GM20000 (cell line): Measurements from ENCODE around the gene ANKRD11.
"Not testable (repeated sequence)": the region's sequence is repeated elsewhere in the genome, so short reads cannot be mapped to it uniquely, and the experiment has no call there.

Experiments
- DNase-seq: peaks from one replicate; pipeline ENCODE4 v3.0.0; 2012; ENCODE audit warnings: low spot score
- CTCF ChIP-seq: IDR thresholded peaks from 2 replicates; pipeline ENCODE4 v1.5.1; 2012; ENCODE audit warnings: mild to moderate bottlenecking, control low read depth; ENCODE audit errors: extremely low read depth, missing control alignments

Gene ANKRD11

GRCh38 chr16:89248196-89248982, 242.0 kb downstream of the ANKRD11 start:
- TF ChIP-seq CTCF = no peak
- DNase-seq = no peak

- DNase-seq = not testable (repeated sequence)
Measured at GRCh38 chr16:89247734-89248075, 242.7 kb downstream of the ANKRD11 start.

GRCh38 chr16:89246903-89247733, 243.2 kb downstream of the ANKRD11 start:
- TF ChIP-seq CTCF = no peak
- peak; percentile 100 for DNase-seq

- no peak for TF ChIP-seq CTCF
- DNase-seq = no peak
Measured at GRCh38 chr16:89246383-89246902, 243.9 kb downstream of the ANKRD11 start.

GRCh38 chr16:89244754-89245153, 245.6 kb downstream of the ANKRD11 start:
- no peak for TF ChIP-seq CTCF
- no peak for DNase-seq

GRCh38 chr16:89244264-89244663, 246.1 kb downstream of the ANKRD11 start:
- DNase-seq = not testable (repeated sequence)

- TF ChIP-seq CTCF = no peak
- DNase-seq = no peak
Measured at GRCh38 chr16:89243664-89244063, 246.7 kb downstream of the ANKRD11 start.

- DNase-seq = no peak
- TF ChIP-seq CTCF = no peak
Measured at GRCh38 chr16:89242795-89243200, 247.6 kb downstream of the ANKRD11 start.
